Stimulated activated naive CD8-positive, alpha-beta T cell treated with anti-CD3 and anti-CD28 coated beads, Interleukin-15, Interleukin-2, amounts not matched to agents 100 ng/mL and 50 ng/mL, for 24 hours (primary cell): ENCODE measurements around the gene DAO.

Source experiments
- H3K27ac Mint-ChIP-seq: one replicate; pipeline ENCODE4 v1.8.0; 2021; ENCODE audit warnings: mild to moderate bottlenecking, mixed read lengths
- H3K27me3 Mint-ChIP-seq: one replicate; pipeline ENCODE4 v1.8.0; 2021; ENCODE audit warnings: mixed read lengths
- H3K36me3 Mint-ChIP-seq: one replicate; pipeline ENCODE4 v1.8.0; 2021; ENCODE audit warnings: low read depth, mixed read lengths
- H3K4me1 Mint-ChIP-seq: one replicate; pipeline ENCODE4 v1.8.0; 2021; ENCODE audit warnings: low read depth, mixed read lengths
- H3K4me3 Mint-ChIP-seq: one replicate; pipeline ENCODE4 v1.8.0; 2021; ENCODE audit warnings: mild to moderate bottlenecking, mixed read lengths
- H3K9me3 Mint-ChIP-seq: one replicate; pipeline ENCODE4 v1.8.0; 2021; ENCODE audit warnings: mixed read lengths

DAO gene

GRCh38 chr12:108881953-108882352 is 2.1 kb downstream of the DAO start:
- Mint-ChIP-seq H3K27ac (no peak overlapping the region), H3K4me3 (no peak overlapping the region), H3K27me3 (peaks cover 3% of the 10 kb centered on the region), H3K4me1 (no peaks in the 10 kb centered on the region), H3K9me3 (no peaks in the 10 kb centered on the region), H3K36me3 (no peaks in the 10 kb centered on the region)

DNA sequence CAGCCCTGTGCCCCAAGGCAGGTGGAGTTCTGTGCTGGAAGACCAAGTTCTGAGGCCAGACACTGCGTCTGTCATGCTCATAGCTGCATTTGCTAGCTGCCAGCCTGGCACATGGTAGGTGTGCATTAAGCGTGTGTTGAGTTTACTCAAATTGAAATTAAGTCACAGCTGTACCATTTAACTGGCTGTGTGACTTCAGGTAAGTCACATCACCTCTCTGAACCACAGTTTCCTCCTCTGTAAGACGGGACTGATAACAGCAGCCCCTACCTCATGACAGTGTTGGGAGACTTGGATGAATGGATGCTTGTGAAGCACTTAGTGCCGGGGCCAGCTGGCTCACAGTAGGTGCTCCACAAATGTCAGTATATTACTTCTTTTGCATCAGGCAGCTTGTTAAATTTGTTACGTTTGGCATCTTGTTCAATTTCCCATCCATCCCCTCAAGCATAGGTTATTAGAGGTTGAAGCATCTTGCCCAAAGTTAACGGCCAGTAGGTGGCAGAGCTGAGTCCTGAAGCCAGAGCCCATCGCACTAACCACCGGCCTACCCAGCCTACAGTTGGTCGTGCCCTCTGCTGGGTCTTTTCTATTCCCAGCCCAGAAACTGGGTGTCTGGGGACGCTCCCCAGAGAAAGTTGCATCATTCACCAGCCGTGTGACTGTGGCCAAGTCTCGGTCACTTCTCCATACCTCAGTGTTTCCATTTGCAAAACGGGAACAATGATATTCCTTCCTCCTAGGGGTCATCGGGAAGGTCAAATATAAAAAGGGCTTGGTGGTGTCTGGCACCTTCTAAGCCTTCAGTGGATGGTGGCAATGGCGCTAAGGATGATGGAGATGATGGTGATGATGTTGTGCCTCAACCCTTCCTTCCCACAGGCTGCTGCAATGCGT is 4.5 kb downstream of the DAO start:
- Mint-ChIP-seq H3K4me3 (no peak overlapping the region), H3K36me3 (no peaks in the 10 kb centered on the region), H3K27ac (no peak overlapping the region), H3K27me3 (peaks cover 3% of the 10 kb centered on the region), H3K9me3 (no peaks in the 10 kb centered on the region), H3K4me1 (no peaks in the 10 kb centered on the region)

GRCh38 chr12:108886873-108887629 is 7.2 kb downstream of the DAO start:
- H3K27ac Mint-ChIP-seq, result no peak overlapping the region
- peaks cover 3% of the 10 kb centered on the region for H3K27me3 Mint-ChIP-seq
- H3K4me3 Mint-ChIP-seq, result no peak overlapping the region

GRCh38 chr12:108888031-108888430 is 8.1 kb downstream of the DAO start:
- H3K9me3 Mint-ChIP-seq, result peaks cover 4% of the 10 kb centered on the region
- H3K36me3 Mint-ChIP-seq, result no peaks in the 10 kb centered on the region
- no peaks in the 10 kb centered on the region for H3K4me1 Mint-ChIP-seq
- peaks cover 3% of the 10 kb centered on the region for H3K27me3 Mint-ChIP-seq
- H3K27ac Mint-ChIP-seq, result no peak overlapping the region
- H3K4me3 Mint-ChIP-seq, result no peak overlapping the region

More at GRCh38 chr12:108886873-108887629, 7.2 kb downstream of the DAO start:
- no peaks in the 10 kb centered on the region for H3K4me1 Mint-ChIP-seq
- peaks cover 4% of the 10 kb centered on the region for H3K9me3 Mint-ChIP-seq
- H3K36me3 Mint-ChIP-seq, result no peaks in the 10 kb centered on the region

DNA sequence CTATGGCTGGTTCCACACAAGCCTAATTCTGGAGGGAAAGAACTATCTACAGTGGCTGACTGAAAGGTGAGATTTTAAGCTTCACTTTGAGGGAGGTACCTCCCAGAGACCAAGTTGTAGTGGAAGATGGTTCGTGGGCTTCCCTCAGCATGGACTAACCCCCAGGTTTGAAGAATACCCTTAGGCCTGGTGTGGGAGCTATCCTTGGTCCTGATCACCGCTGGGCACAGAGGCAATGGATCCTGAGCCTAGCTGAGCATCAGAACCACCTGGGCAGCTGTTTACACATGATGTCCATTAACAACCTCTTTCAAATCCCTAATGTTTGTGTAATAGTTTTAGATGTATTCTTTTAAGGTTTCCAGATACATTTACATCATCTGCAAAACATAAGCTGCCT is 10.3 kb downstream of the DAO start:
- Mint-ChIP-seq H3K27me3 (peaks cover 2% of the 10 kb centered on the region), H3K9me3 (peaks cover 4% of the 10 kb centered on the region), H3K4me3 (no peak overlapping the region), H3K36me3 (no peaks in the 10 kb centered on the region), H3K4me1 (no peaks in the 10 kb centered on the region), H3K27ac (no peak overlapping the region)

DNA sequence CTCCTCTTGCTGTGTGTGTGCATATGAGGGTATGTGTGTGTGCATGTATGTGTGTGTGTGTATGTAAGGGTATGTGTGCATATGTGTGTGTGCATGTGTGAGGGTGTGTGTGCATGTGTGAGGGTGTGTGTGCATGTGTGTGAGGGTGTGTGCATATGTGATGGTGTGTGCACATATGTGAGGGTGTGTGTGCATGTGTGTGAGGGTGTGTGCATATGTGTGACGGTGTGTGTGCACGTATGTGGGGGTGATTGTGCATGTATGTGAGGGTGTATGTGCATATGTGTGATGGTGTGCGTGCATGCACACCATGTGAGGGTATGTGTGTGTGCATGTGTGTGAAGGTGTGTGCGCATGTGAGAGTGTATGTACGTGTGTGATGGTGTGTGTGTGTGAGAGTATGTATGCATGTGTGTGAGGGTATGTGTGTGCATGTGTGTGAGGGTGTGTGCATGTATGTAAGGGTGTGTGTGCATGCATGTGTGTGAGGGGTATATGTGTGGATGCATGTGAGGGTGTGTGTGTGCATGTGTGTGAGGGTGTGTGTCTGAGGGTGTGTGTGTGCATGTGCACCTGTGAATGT is 15.4 kb downstream of the DAO start:
- no peaks in the 10 kb centered on the region for H3K36me3 Mint-ChIP-seq
- no peak overlapping the region for H3K27ac Mint-ChIP-seq
- H3K9me3 Mint-ChIP-seq, result peaks cover 4% of the 10 kb centered on the region
- H3K4me3 Mint-ChIP-seq, result no peak overlapping the region
- no peaks in the 10 kb centered on the region for H3K4me1 Mint-ChIP-seq
- H3K27me3 Mint-ChIP-seq, result peaks cover 12% of the 10 kb centered on the region

- Mint-ChIP-seq H3K9me3 (no peaks in the 10 kb centered on the region), H3K36me3 (no peaks in the 10 kb centered on the region), H3K27me3 (peaks cover 12% of the 10 kb centered on the region), H3K4me3 (no peak overlapping the region), H3K27ac (no peak overlapping the region), H3K4me1 (no peaks in the 10 kb centered on the region)
Observed at GRCh38 chr12:108896336-108896735, 16.4 kb downstream of the DAO start.

- Mint-ChIP-seq H3K9me3 (no peaks in the 10 kb centered on the region), H3K27me3 (peaks cover 12% of the 10 kb centered on the region), H3K36me3 (no peaks in the 10 kb centered on the region), H3K27ac (no peak overlapping the region), H3K4me1 (no peaks in the 10 kb centered on the region), H3K4me3 (no peak overlapping the region)
Observed at GRCh38 chr12:108896817-108897216, 16.9 kb downstream of the DAO start.

DNA sequence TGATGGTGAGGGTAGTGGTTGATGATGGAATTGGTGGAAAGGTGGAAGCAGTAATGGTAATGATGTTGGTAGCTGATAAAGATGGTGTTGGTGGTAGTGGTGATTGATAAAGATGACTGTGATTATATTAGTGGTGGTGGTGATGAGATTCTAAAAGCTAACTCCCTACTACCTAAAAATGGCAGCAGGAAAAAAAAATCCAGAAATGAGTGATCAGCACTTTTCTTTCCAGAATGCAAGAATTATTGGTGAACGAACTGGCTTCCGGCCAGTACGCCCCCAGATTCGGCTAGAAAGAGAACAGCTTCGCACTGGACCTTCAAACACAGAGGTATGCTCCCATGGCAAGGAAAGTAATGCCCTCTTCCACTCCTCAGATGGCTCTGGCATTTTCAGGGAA is 19.3 kb downstream of the DAO start:
- H3K4me1 Mint-ChIP-seq, result no peaks in the 10 kb centered on the region
- H3K36me3 Mint-ChIP-seq, result no peaks in the 10 kb centered on the region
- H3K27me3 Mint-ChIP-seq, result peaks cover 12% of the 10 kb centered on the region
- no peak overlapping the region for H3K27ac Mint-ChIP-seq
- no peak overlapping the region for H3K4me3 Mint-ChIP-seq
- H3K9me3 Mint-ChIP-seq, result no peaks in the 10 kb centered on the region

- H3K27ac Mint-ChIP-seq, result no peak overlapping the region
- peaks cover 12% of the 10 kb centered on the region for H3K27me3 Mint-ChIP-seq
- H3K9me3 Mint-ChIP-seq, result no peaks in the 10 kb centered on the region
- peaks cover 4% of the 10 kb centered on the region for H3K4me1 Mint-ChIP-seq
- H3K4me3 Mint-ChIP-seq, result no peak overlapping the region
- H3K36me3 Mint-ChIP-seq, result no peaks in the 10 kb centered on the region
Observed at GRCh38 chr12:108905725-108906124, 25.8 kb downstream of the DAO start.

DNA sequence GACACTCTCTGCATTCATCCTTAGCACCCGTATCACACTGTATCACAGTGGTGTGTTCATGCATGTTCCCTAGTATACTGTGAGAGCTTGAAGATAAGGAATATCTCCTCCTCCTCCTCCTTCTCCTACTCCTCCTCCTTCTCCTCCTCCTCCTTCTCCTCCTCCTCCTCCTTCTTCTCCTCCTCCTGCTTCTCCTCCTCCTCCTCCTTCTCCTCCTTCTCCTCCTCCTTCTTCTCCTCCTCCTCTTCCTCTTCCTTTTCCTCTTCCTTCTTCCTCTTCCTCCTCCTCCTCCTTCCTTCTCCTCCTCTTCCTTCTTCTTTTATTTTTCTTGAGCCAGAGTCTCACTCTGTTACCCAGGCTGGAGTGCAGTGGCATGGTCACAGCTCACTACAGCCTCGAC is 27.1 kb downstream of the DAO start:
- no peak overlapping the region for H3K4me3 Mint-ChIP-seq
- H3K9me3 Mint-ChIP-seq, result no peaks in the 10 kb centered on the region
- H3K27me3 Mint-ChIP-seq, result peaks cover 12% of the 10 kb centered on the region
- no peak overlapping the region for H3K27ac Mint-ChIP-seq
- H3K4me1 Mint-ChIP-seq, result peaks cover 4% of the 10 kb centered on the region
- H3K36me3 Mint-ChIP-seq, result no peaks in the 10 kb centered on the region

GRCh38 chr12:108907839-108908351 is 28.0 kb downstream of the DAO start:
- no peaks in the 10 kb centered on the region for H3K9me3 Mint-ChIP-seq
- no peak overlapping the region for H3K27ac Mint-ChIP-seq
- H3K27me3 Mint-ChIP-seq, result peaks cover 12% of the 10 kb centered on the region
- H3K4me3 Mint-ChIP-seq, result no peak overlapping the region
- peaks cover 4% of the 10 kb centered on the region for H3K4me1 Mint-ChIP-seq
- H3K36me3 Mint-ChIP-seq, result no peaks in the 10 kb centered on the region

GRCh38 chr12:108910336-108910735 is 30.4 kb downstream of the DAO start:
- Mint-ChIP-seq H3K27me3 (peaks cover 12% of the 10 kb centered on the region), H3K9me3 (no peaks in the 10 kb centered on the region), H3K36me3 (no peaks in the 10 kb centered on the region), H3K27ac (no peak overlapping the region), H3K4me1 (peaks cover 4% of the 10 kb centered on the region), H3K4me3 (no peak overlapping the region)

- H3K36me3 Mint-ChIP-seq, result no peaks in the 10 kb centered on the region
- no peaks in the 10 kb centered on the region for H3K9me3 Mint-ChIP-seq
- no peak overlapping the region for H3K27ac Mint-ChIP-seq
- H3K4me3 Mint-ChIP-seq, result no peak overlapping the region
- H3K4me1 Mint-ChIP-seq, result no peaks in the 10 kb centered on the region
- H3K27me3 Mint-ChIP-seq, result peaks cover 8% of the 10 kb centered on the region
Observed at GRCh38 chr12:108911915-108912314, 32.0 kb downstream of the DAO start.

DNA sequence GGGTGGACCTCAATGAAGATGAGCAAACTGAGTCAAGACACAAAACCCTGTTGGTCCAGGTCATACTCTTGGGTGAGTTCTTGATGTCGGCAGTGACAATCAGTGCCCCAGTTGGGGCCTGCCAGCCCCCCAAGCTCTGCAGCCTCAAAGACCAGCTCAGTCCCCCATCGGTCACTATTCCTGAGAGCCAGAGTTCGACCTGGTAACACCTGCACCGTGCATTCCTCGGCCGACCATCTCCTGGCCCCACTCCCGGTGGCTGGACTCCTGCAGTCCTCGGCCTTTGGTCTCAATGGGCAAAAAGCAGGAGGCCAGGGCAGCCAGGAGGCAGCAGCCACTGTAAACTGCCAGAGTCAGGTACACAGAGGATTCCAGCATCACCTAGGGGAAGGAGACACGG is 32.5 kb downstream of the DAO start:
- Mint-ChIP-seq H3K27me3 (peaks cover 5% of the 10 kb centered on the region), H3K36me3 (no peaks in the 10 kb centered on the region), H3K27ac (no peak overlapping the region), H3K4me3 (no peak overlapping the region), H3K9me3 (no peaks in the 10 kb centered on the region), H3K4me1 (no peaks in the 10 kb centered on the region)
